ENCODE measurements around the gene HYDIN. TPM values are rescaled to one million over a fixed set of nuclear protein-coding genes. Genes with fewer than 3 reads are reported as not detected.

The HYDIN gene
- total RNA-seq, 1 experiment from 2014 or later, result not detected

DNA sequence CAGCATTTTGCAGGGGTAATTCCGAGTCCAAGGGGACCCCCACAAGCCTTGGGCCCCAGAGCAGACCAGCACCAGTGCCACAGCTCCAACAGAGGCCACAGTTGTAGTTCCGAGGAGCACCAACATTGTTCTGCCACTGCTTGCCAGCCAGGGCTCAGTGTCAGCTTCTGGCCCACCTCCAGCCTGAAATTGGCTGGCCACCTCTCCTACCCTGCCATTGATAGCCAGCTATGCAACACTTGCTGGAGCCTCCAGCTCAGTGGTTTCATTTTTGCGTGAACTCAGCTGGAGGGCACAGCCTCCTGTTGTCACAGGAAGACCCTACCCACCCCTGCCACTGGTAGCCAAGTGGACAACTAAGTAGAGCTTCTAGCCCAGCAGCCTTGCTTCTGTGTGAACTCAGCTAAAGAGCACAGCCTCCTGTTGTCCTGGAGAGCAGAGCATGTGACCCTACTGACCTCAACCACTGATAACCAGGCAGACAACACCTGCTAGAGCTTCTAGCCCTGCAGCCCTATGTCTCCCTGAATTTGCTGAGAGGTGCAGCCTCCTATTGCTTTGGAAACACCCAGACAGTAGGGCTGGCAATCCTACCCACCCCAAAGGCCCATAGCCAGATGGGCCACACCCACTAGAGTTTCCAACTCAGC, 24.9 kb downstream of the HYDIN start:
- ATAC-seq (no peak), DNase-seq (ENCODE audit: low read depth, low spot score) (no peak)
- no peaks in the 10 kb centered on the region for H3K4me1 ChIP-seq (ENCODE audit: control insufficient read depth in 1 of 2, insufficient read depth in 2 of 2, low read length in 2 of 2)
- POLR2A ChIA-PET, result no interaction called here
- no peaks in the 10 kb centered on the region for H3K9me3 ChIP-seq (ENCODE audit: control insufficient read depth in 1 of 2, insufficient read depth in 1 of 2, low read depth in 1 of 2, low read length in 2 of 2)
- intact Hi-C loops (cut with micrococcal nuclease), result no loop called here
- H3K27ac ChIP-seq (ENCODE audit: low read depth, low read length), result no peak overlapping the region
- H3K27me3 ChIP-seq (ENCODE audit: insufficient read depth, low read length), result peaks cover 20% of the 10 kb centered on the region; the same call in 1 of the 2 replicates
- H3K4me2 ChIP-seq (ENCODE audit: low read length), result no peak overlapping the region
- H3K79me2 ChIP-seq (ENCODE audit: insufficient read depth, low read length), result no peaks in the 10 kb centered on the region
- RAD21 ChIA-PET (ENCODE audit: low non-redundant PET in 1 of 2, low total read pairs in 2 of 2, uncharacterized antibody in 2 of 2, unreplicated experiment in 2 of 2), result no interaction called here
- H3K9me2 ChIP-seq (ENCODE audit: insufficient read depth), result no peaks in the 10 kb centered on the region
- H3K36me3 ChIP-seq (ENCODE audit: control insufficient read depth in 1 of 2, insufficient read depth in 2 of 2, low read length in 2 of 2), result no peaks in the 10 kb centered on the region
- TF ChIP-seq YY1 (IDR thresholded peaks at IDR 0.05; ENCODE audit: extremely low read depth, insufficient replicate concordance, low read depth, low read length) (no peak), SP1 (IDR thresholded peaks at IDR 0.05; ENCODE audit: low read depth) (no peak), SIN3A (IDR thresholded peaks at IDR 0.05; ENCODE audit: low read depth) (no peak), ZFX (IDR thresholded peaks at IDR 0.05) (no peak), TCF7L2 (IDR thresholded peaks at IDR 0.05; ENCODE audit: borderline replicate concordance, extremely low read depth, insufficient read depth, insufficient read length) (no peak), CEBPB (IDR thresholded peaks at IDR 0.05; ENCODE audit: low read depth) (no peak), ELF1 (IDR thresholded peaks at IDR 0.05; ENCODE audit: borderline replicate concordance, low read depth) (no peak), ZNF274 (IDR thresholded peaks at IDR 0.05; ENCODE audit: low read depth, low read length) (no peak), POLR2AphosphoS5 (IDR thresholded peaks at IDR 0.05; ENCODE audit: low read depth, low read length) (no peak), FOSL1 (IDR thresholded peaks at IDR 0.05; ENCODE audit: low read depth) (no peak)
- TF ChIP-seq, protein P1, sequence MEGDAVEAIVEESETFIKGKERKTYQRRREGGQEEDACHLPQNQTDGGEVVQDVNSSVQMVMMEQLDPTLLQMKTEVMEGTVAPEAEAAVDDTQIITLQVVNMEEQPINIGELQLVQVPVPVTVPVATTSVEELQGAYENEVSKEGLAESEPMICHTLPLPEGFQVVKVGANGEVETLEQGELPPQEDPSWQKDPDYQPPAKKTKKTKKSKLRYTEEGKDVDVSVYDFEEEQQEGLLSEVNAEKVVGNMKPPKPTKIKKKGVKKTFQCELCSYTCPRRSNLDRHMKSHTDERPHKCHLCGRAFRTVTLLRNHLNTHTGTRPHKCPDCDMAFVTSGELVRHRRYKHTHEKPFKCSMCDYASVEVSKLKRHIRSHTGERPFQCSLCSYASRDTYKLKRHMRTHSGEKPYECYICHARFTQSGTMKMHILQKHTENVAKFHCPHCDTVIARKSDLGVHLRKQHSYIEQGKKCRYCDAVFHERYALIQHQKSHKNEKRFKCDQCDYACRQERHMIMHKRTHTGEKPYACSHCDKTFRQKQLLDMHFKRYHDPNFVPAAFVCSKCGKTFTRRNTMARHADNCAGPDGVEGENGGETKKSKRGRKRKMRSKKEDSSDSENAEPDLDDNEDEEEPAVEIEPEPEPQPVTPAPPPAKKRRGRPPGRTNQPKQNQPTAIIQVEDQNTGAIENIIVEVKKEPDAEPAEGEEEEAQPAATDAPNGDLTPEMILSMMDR (IDR thresholded peaks at IDR 0.05 in 2 of 3, conservative IDR thresholded peaks at IDR 0.05 in 1 of 3; ENCODE audit: borderline replicate concordance in 1 of 3, insufficient read depth in 1 of 3, low read depth in 2 of 3, low read length in 2 of 3), result no peak
- TF ChIP-seq, protein P2, sequence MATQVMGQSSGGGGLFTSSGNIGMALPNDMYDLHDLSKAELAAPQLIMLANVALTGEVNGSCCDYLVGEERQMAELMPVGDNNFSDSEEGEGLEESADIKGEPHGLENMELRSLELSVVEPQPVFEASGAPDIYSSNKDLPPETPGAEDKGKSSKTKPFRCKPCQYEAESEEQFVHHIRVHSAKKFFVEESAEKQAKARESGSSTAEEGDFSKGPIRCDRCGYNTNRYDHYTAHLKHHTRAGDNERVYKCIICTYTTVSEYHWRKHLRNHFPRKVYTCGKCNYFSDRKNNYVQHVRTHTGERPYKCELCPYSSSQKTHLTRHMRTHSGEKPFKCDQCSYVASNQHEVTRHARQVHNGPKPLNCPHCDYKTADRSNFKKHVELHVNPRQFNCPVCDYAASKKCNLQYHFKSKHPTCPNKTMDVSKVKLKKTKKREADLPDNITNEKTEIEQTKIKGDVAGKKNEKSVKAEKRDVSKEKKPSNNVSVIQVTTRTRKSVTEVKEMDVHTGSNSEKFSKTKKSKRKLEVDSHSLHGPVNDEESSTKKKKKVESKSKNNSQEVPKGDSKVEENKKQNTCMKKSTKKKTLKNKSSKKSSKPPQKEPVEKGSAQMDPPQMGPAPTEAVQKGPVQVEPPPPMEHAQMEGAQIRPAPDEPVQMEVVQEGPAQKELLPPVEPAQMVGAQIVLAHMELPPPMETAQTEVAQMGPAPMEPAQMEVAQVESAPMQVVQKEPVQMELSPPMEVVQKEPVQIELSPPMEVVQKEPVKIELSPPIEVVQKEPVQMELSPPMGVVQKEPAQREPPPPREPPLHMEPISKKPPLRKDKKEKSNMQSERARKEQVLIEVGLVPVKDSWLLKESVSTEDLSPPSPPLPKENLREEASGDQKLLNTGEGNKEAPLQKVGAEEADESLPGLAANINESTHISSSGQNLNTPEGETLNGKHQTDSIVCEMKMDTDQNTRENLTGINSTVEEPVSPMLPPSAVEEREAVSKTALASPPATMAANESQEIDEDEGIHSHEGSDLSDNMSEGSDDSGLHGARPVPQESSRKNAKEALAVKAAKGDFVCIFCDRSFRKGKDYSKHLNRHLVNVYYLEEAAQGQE (IDR thresholded peaks at IDR 0.05; ENCODE audit: low read depth), result no peak
- TF ChIP-seq, protein P3, sequence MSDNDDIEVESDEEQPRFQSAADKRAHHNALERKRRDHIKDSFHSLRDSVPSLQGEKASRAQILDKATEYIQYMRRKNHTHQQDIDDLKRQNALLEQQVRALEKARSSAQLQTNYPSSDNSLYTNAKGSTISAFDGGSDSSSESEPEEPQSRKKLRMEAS (IDR thresholded peaks at IDR 0.05), result no peak
- CTCF ChIA-PET, result no interaction called here
- H3K4me3 ChIP-seq (replicated peaks in 1 of 2; ENCODE audit: low read depth in 1 of 2, low read length in 2 of 2), result no peak overlapping the region
- no TSS peak for BruUV-seq (replicated peaks)
- H4K20me1 ChIP-seq (ENCODE audit: insufficient read depth), result no peaks in the 10 kb centered on the region
- no peak overlapping the region for H2AFZ ChIP-seq (ENCODE audit: low read depth, low read length, poor library complexity, severe bottlenecking)
- H3K9ac ChIP-seq (ENCODE audit: low read length), result no peak overlapping the region
